Head of caudate nucleus (tissue), 42 donors: Measurements from ENCODE around the gene C17orf67.

Experiments
- DNase-seq, 42 donors: peaks; one replicate each; pipeline versions ENCODE4 v3.0.0 to v3.0.0-alpha.2; 2020 to 2021; ENCODE audit warnings: mixed read lengths in 7 of 42
- intact Hi-C: fragments of 100-400 bp; cut with DNase I; formaldehyde crosslinking; loops from one replicate; pipeline ENCODE4 v1.15.0; 2022

The C17orf67 gene

DNA sequence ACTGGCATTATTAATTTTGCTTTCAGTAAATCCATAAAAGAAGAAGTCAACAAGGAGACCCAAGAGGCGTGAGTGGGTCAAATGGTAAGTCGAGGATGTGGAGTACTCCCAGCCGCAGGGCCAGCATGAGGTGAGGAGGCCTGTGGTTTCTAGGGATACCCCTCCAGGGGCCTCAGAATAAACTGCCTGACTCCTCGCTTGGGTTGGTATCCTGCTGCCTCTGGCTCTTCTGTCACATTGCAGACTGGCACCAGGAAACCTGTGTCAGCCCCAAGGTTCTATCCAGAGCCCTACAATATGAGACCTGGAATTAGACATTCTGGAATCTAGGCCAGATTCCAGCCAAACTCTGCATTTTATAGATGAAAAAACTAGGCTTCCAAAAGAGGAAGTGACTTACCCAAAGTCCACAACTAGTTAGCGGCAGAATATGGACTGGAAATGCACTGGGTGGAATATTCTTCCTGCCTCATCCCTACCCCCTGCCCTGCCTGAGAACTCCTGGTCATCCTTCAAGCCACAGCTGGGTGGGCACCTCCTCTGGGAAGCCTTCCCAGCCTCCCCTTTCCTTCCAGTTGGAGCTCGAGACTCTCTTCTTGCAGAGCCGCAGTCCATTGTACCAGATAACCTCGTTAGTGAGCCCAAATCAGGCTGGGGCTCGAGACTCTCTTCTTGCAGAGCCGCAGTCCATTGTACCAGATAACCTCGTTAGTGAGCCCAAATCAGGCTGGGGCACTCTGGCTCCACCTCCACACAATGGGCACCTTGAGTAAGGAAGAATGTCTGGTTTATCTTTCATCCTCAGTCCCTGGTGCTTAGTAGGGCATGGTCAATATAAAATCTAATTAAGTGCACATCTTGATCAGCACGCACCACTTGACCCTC is 22.6 kb downstream of the C17orf67 start:
- DNase-seq: no peak
- intact Hi-C loops: no loop called here

DNA sequence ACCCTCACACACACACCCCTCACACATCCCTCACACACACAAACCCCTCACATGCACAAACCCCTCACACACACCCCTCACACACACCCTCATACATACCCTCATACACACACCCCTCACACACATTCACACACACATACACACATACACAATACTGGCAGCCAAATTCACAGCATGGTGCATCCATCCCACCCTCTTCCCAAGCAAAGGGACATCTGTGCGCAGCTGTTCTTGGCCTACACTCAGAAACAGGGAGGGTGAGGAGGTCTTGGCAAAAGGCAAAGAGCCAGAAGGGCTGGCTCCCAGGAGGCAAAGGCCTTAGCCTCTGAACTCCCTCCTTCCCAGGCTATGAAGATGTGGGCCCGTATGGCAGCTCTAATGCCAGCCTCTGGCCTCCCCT is 23.4 kb downstream of the C17orf67 start:
- intact Hi-C loops: no loop called here

DNA sequence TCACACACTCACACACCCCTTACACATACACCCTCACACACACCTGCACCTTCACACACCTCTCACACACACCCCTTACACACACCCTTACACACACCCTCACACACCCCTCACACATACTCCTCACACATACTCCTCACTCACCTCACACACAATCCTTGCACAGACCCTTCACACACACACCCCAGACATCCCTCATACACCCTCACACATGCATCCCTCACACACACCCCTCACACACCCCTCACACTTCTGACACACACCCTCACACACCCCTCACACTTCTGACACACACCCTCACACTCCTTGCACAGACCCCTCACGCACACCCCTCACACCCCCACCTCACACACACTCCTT is 23.9 kb downstream of the C17orf67 start:
- intact Hi-C loops: no loop called here

More for the DNA sequence above, 23.4 kb downstream of the C17orf67 start:
- no peak for DNase-seq

DNA sequence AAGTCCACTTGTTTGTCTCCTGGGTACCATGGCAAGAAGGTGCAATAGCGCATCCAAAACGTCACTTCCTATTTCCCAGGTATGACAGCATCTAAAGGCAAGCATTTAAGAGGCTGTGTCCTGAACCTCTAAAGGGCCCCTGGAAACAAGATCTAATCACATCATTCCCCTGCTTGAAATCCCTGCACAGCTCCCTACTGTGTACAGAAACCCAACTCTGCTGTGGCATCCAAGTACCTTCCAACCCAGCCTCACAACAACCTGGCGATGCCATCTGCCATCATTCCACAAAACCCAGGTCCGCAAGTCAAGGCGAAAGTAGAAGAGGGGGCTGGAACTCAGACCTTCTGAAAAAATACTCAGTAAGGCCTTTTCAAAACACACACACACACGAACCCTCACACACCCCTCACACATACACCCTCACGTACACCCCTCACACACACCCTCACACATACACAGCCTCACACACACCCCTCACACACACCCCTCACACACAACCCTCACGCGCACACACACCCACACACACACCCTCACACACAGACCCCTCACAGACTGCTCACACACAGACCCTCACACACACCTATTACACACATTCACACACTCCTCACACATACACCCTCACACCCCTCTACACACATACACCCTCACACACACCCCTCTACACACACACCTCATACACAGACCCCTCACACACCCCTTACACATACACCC is 24.5 kb downstream of the C17orf67 start:
- DNase-seq: no peak
- intact Hi-C loops: no loop called here

More for the DNA sequence above, 23.9 kb downstream of the C17orf67 start:
- no peak for DNase-seq

DNA sequence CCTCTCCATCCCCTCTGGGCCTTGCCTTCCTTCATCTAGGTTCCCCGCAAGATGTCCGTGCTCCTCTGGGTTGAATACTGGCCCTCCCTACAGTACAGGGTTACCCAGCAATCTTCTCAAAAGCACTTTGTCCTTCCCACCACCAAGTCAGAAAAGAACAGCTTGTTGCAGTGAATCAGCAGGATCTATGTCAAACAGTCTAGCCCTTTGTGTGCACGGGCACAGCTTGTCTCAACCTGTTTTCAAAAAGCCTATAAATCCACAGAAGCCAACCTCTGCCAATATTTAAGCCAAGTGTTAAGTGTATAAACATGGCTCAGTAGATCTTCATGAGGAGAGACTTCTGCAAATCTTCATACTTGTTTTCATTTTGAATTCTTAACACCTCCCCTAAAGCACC is 25.2 kb downstream of the C17orf67 start:
- no peak for DNase-seq
- intact Hi-C loops: no loop called here

DNA sequence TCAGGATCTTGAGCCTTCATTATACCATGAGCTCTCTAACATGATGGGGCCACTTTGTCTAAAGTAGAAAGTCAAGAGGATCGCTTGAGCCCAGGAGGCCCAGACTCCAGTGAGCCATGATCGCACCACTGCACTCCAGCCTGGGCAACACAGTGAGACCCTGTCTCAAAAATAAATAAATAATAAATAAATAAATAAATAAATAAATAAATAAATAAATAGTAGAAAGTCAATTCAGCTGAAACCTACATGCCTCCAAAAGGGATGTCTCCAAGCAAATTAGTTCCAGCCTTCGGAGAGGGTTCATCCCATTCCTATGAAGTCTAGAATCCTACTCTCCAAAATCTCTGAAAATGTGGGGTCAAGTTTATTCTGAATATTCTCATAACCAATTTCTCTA is 26.0 kb downstream of the C17orf67 start:
- DNase-seq: no peak
- intact Hi-C loops: no loop called here

DNA sequence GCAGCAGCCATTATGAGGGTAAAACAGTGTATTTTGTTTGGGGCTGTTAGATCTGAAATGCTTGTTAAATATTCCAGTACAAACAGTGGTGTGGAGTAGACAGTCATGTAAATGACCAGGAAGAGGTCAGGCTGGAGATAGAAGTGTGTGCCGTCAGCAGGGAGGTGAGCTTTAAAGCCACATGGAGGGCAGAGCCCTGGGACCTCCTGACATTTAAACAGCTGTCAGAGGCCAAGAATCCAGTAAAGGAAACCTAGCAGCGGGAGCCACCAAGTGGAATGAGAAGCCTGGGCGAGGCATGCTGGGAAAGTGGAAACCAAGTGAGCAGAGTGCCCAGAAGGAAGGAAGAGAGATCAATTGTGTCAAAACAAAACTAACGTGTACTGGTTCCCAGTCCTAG is 26.8 kb downstream of the C17orf67 start:
- no peak for DNase-seq
- intact Hi-C loops: no loop called here

DNA sequence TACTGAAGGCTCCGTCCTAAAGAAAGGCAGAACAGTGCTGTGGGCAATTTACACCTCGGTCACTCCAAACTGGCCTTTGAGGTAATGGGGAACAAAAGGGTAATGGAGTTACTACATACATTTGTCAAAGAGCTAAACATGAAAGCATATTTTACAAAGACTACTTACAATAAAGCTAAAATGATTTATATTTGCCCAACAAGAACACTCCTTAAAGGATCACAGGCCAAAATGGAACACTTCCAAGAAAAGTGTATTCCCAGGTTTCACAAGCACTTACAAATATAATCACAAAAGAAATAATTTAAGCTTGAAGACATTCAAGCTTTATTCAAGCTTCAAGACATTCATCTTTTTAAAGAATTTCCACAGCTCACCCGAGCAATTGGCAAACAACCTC is 29.3 kb downstream of the C17orf67 start:
- no peak for DNase-seq
- intact Hi-C loops: no loop called here

DNA sequence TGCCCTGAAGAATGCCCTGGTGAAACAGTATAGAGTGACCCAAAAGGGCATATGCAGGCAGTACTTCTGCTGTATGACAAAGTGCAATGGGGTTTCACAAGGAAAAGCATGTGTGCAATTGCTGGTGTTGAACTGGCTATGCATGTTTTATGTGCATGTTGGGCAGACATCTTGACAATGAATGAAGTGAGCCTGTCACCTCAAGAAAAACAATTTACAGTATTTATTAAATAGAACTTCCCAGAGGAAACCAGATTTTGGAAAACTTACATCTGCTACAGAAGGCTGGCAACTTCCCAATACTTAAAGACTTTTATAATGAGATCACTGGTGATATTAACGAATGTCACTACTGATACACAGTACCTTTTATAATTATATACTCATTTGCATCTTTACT is 30.6 kb downstream of the C17orf67 start:
- intact Hi-C loops: no loop called here
- DNase-seq: no peak

DNA sequence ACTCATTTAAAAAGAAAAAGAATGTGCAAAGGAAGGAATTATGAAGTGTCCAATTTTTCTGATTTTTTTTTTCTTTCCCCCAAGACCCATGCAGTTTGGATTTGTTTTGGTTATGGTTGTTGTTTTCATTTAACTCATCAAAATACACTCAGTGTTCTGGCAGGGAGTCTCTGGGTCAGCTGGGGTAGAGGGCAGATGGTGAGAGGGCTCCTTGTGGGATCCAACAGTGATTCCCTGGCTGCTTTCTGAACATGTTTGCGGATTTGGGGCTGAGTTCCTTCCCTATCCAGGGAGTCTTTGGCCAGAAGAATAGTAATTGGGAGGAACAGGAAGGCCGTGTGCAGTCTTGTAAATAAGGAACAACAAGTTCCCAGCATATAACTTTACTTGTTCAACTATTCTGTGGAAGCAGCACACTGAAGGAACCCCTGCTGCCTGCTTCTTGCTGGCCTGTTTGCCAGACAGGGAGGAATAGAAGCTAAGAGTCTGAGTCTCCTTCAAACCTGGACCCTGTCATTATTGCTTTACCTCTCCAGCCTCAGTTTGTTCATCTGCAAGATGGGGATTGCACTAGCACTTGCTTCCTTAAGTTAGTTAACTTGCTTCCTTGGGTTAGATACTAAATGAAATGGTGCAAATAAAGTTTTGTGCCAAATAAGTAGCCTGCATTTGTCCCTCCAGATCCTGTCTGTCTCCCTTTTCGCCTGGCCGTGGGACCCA is 32.1 kb downstream of the C17orf67 start:
- DNase-seq: no peak
- intact Hi-C loops: no loop called here

DNA sequence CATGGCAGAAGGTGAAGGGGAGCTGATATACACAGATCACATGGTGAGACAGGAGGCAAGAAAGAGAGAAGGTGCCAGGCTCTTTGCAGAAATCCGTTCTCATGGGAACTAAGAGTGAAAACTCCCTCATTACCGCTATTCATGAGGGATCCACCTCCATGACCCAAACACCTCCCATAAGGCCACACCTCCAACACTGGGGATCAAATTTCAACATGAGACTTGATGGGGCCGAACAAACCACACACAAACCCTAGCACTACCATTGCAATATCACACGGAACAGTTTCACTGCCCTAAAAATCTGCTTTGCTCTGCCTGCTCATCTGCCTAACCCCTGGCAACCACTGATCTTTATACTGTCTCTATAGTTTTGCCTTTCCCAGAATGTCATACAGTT is 34.8 kb downstream of the C17orf67 start:
- intact Hi-C loops: no loop called here
- DNase-seq: no peak

DNA sequence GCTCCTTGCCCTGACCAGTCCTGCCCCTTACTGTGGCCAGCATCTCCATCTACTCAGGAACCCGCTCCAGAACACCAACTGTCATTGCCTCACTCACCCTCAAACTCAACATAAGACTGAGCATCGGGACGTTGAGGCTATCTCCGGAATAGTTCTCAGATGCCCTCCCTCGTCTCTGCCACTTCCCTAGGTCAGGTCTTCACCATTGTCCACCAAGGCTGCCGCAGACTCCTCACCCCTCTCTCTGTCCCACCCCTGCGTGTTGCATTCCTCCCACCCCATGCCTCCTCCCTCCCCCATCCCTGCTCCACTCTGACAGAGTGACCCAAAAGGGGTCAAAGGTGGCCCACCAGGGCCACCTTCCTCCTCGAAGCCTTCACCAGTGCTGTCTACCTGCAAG is 37.2 kb downstream of the C17orf67 start:
- intact Hi-C loops: no loop called here

DNA sequence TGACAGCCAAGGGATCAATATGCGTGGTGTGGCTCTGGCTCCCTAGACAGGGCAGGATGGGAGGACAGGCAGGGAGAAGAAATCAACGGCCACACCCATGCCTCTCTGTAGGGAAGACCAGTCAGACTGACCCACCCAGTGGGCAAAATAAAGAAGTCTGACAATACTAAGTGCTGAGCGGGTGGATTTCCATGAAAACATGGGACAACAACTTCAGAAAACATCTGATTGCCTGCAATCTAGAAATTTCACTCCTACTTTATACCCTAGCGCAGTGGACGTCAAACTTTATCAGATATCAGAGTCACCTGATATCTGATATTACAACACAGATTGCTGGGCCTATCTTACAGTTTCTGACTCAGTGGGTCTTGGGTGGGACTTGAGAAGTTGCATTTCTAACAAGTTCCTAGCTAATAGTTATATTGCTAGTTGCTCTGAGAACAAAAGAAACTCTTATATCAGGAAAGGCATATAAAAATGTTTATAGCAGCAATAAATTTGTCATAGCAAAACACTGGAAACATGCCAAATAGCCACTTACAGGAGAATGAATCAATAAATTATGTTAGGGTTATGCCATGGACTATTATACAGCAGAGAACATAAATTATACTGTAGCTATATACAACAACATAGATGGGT is 38.4 kb downstream of the C17orf67 start:
- no peak for DNase-seq
- intact Hi-C loops: no loop called here

More for the DNA sequence above, 37.2 kb downstream of the C17orf67 start:
- DNase-seq: no peak

DNA sequence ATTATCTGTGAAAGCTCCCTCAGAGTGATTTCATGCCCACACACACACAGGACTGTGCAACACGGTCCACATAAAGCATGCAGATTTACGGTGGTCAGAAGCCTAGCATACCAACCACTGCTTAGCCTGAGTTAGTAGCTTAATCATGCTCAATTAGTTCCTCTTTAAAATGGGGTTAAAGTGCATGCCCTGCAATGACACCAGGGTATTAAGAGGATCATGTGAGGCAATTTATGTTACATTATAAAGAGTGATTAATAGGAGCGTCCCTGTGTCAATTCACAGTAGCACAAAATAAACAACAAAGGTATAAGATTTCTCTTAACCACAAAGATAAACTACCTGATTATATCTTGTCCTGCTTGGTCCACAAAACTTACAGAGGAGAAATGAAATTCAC is 39.8 kb downstream of the C17orf67 start:
- no peak for DNase-seq
- intact Hi-C loops: no loop called here

DNA sequence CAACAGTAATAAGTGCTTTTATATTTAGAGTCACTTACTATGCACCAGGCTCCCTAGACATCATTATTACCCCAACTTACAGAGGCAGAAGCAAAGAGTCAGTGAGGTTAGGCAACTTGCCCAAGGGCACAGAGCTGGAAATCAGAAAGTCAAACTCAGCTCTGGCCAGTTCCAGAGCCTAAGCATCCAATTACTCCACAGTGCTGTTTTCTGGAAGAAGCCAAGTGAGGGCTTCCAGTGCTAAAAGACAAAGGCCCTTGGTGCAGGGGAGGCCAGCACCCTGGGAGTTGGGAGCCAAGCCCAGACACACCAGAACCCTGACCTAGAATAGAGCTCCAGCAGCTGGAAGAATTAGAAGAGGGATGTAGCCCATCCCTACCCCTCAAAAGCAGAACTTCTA is 40.2 kb downstream of the C17orf67 start:
- DNase-seq: peak in 1 of 42 donors; percentile 2
- intact Hi-C loops: no loop called here

DNA sequence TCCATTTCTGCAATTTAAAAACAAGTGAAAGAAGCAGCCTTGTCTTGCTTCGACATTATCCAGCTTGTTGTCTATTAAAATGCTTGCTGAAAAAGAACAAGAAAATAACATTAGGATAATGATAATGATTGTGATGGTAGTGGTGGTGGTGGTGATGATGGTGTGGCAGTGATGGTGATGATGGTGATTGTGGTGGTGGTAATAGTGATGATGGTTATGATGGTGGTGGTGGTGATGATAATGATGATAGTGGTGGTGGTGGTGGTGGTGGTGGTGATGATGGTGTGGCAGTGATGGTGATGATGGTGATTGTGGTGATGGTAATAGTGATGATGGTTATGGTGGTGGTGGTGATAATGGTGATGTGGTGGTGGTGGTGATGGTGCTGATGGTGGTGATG is 41.5 kb downstream of the C17orf67 start:
- DNase-seq: no peak
- intact Hi-C loops: no loop called here

DNA sequence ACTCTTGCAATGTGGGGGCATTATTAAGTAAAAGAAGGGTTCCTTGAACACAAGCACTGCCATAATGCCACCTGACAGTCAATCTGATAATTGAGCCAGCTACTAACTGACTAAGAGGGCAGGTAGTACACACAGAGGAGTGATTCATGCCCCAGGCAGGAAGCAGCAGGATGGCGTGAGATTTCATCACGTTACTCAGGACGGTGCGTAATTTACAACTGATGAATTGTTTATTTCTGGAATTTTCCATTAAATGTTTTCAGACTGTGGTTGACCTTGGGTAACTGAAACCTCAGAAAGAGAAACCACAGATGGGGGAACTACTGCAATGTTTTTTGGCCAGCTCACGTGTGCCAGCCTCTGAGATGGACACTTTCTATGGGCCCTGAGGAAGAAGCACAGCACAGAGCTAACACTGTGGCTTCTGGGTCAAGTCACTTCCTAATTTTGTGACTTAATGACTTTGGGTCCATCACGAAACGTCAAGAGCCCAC is 46.7 kb downstream of the C17orf67 start:
- intact Hi-C loops: no loop called here
- DNase-seq: no peak

DNA sequence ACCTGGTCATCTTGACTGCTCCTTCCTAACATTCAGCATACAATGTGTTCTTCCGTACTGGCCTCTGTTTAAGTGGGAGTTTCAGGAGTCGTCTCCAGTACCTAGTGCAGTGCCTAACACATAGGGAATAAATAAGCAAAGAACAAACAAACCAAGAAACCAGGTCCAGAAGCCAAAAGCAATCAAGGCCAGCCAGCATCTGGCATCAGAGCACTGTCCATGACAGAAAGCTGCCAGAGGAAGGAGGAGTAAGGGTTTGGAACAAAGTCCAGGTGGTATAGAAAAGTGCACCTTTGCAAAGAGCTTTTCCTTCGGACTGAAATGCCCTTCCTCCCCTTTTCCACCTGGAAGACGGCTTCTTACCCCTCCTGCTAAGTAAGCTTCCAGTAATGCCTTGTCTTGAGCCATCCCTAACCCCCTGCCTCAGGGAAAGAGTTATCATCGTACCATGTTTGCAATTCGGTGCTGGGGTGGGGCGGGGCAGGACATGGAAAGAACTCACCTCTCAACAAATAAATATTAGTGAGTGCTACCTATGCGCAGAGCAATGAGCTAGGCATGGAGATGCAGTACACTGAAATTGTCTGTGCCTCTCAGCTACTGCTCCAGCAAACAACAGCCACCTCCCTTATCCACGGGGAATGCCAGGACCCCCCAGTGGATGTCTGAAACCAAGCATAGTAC is 47.6 kb downstream of the C17orf67 start:
- DNase-seq: no peak

DNA sequence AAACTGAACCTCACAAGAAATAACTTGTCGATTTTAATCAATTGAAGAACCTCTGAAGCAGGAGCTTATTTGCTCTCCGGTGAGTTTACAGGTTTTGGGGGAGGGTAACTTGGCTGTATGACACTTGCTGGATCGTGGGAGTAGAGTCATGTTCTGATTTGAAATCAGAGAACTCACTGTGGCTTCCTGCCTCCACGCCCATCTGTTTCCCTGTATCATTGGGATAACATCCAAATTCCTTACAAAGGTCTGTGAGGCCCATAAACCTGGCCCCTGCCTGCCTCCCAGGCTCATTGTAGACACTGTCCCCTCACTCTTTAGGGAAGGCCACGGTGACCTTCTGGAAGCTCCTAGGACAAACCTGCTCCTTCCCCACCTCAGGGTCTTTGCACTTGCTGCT is 48.3 kb downstream of the C17orf67 start:
- intact Hi-C loops: no loop called here
- DNase-seq: no peak

More for the DNA sequence above, 47.6 kb downstream of the C17orf67 start:
- intact Hi-C loops: no loop called here
